Pulmonary artery endothelial cell (primary cell): ENCODE data around the gene SCN8A. TPM values are rescaled to one million over a fixed set of nuclear protein-coding genes. Genes with fewer than 3 reads are reported as not detected.
"Not testable (repeated sequence)": the region's sequence is repeated elsewhere in the genome, so short reads cannot be mapped to it uniquely, and the experiment has no call there.

Experiments
- DNase-seq: peaks from one replicate; pipeline ENCODE4 v3.0.0-alpha.2; 2011; ENCODE audit warnings: low read depth, low spot score
- total RNA-seq: library from RNA; depleted of rRNA; stranded (reverse); fragments of >200 nt; gene quantifications from 2 replicates; pipeline ENCODE4 v1.2.3, GENCODE V29; 2014

The SCN8A gene
- total RNA-seq, 1 donor from 2014 or later: 21.0 TPM

GRCh38 chr12:51763743-51764142 lies 172.7 kb downstream of the SCN8A start:
- DNase-seq: no peak

- no peak for DNase-seq
Observed at GRCh38 chr12:51766067-51766676, 175.1 kb downstream of the SCN8A start.

GRCh38 chr12:51771008-51771407 lies 180.0 kb downstream of the SCN8A start:
- no peak for DNase-seq

DNA sequence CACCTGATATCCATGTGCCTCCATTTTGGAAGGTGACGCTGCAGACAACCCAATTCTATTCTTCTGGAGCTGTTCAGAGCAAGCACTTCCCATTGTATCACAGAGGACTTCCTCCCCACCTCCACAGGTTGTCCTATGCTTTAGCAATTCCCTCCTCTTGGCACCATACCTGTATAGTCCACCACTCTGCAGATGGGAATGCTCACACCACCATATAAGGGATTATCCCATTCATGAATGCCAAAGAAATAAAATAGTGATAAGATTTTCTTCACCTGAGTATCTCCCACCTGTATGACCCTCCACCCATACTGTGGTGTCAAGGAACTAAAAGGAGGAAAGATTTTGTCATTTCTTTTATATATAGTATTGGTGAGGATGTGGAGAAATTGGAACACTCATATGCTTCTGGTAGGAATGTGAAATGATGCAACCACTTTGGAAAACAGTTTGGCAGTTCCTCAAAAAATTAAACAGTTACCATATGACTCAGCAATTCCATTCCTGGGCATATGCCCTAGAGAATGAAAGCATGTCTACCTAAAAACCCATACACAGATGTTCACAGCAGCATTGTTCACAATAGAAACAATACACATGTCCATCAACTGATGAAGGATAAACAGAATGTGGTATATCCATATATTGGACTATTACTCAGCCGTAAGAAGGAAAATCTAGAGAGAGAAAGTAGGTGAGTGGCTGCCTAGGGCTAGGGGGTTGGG lies 182.3 kb downstream of the SCN8A start:
- no peak for DNase-seq

GRCh38 chr12:51774933-51775332 lies 183.9 kb downstream of the SCN8A start:
- DNase-seq: no peak

DNA sequence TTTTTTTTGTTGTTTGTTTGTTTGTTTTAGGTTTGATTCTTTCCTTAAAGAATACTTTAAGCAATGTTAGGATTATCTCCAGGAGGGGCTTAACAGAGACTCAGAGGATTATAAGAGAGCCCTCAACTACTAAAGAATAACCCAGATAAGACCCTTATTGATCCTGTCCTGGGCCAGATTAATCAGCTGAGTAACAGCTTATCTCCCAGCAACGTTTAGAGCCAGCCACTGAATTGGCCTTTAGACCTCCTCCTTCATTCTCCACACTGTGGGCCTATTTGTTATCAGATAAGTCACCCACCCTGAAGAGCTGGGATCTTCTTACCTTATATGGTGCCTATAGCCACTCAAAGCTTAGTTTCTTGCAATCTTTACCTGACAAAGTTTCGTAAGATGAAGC lies 186.4 kb downstream of the SCN8A start:
- no peak for DNase-seq

GRCh38 chr12:51777973-51778372 lies 186.9 kb downstream of the SCN8A start:
- DNase-seq: no peak

DNA sequence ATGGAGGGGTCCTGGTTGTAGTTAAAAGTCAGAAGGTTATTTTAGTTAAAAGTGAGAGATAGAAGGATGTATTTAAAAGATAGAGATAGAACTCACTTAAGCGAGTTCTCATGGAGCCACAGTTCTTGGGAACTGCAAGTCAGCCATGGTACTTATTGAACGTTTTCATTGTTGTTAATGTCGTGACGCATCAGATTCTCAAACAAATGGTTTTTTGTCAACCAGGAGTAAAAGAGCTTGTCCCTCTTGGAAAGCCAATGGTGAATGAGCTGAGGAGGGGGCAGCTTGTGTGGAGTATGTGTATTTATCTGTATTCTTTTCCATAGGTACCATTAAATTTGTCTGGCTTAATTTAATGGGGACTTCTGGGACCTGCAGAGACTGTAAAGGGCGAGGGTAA lies 188.8 kb downstream of the SCN8A start:
- no peak for DNase-seq

- DNase-seq: no peak
Observed at GRCh38 chr12:51784688-51785087, 193.7 kb downstream of the SCN8A start.

- DNase-seq: no peak
Observed at GRCh38 chr12:51785906-51786305, 194.9 kb downstream of the SCN8A start.

DNA sequence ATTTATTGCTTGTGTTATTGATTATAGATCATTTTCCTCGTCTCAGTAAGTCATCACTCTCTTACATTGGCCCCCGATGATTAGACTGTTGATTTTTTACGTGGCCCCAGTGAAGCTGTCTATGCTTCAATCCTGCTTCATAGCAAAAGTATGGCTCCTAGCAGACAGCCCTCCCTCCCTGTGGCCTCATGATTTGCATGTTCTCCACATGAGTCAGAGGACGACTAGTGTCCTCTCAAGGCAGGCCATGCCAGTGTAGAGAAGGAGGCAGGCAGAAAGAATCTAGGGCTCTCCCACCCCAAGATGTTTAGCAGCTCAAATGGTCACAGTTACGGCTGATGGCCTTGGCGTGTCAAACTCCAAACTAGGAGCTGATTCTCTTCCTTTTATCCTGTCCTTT lies 197.8 kb downstream of the SCN8A start:
- no peak for DNase-seq

DNA sequence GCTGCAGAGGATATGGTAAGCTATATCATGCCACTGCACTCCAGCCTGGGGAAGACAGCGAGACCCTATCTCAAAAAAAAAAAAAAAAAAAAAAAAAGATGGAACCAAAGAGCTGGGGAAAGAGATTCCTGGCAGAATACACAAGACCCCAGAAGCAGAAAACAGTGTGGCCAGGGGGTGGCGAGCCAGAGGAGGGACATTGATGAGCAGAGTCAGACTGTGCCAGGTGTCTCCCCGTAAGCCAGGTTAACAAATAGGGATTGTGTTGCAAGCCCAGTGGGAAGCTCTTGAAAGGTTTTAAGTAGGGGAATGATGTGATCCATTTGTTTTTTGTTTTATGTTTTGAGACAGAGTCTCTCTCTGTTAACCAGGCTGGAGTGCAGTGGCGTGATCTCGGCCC lies 201.4 kb downstream of the SCN8A start:
- no peak for DNase-seq

DNA sequence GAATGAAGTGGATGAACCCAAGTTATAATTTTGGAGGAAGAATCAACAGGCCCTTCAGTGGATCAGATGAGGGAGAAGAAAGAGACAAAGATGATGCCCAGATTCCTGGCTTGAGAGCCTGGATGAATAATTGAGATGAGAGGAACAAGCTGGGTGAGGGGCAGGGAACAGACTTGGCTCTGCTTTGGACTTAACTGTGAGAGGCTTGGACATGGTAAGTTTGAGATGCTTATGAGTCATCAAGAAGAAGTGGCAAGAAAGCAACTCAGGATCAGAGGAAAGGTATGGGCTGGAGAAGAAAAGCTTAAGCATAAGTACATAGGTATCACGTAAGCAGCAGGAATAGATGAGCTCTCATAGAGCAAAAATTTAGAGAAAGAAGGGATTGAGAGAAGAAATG lies 202.2 kb downstream of the SCN8A start:
- DNase-seq: no peak

- DNase-seq: no peak
Observed at GRCh38 chr12:51797301-51797700, 206.3 kb downstream of the SCN8A start.

- DNase-seq: not testable (repeated sequence)
Observed at GRCh38 chr12:51798051-51798450, 207.0 kb downstream of the SCN8A start.

GRCh38 chr12:51798501-51798900 lies 207.5 kb downstream of the SCN8A start:
- no peak for DNase-seq

DNA sequence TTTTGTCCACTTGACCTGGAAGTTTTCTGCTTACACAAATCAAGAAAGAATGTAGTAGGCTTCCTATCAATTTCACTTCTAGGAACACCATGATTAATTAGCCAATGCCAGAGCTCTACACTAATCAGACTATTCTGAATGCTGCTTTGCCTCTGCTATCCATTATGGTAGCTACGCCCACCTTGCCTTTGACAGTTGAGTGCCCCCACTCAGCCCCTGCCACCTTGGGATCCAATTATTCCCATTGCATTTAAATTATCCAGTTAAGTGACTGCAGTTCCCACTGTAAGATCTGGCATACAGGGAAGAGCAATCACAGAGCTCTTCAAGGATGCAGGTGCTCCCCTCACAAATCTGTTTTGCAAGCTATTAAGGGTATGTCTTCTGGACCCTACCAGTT lies 210.0 kb downstream of the SCN8A start:
- DNase-seq: no peak

DNA sequence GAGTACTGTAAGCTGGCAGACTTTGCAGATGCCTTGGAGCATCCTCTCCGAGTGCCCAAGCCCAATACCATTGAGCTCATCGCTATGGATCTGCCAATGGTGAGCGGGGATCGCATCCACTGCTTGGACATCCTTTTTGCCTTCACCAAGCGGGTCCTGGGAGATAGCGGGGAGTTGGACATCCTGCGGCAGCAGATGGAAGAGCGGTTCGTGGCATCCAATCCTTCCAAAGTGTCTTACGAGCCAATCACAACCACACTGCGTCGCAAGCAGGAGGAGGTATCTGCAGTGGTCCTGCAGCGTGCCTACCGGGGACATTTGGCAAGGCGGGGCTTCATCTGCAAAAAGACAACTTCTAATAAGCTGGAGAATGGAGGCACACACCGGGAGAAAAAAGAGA lies 215.9 kb downstream of the SCN8A start:
- DNase-seq: no peak

DNA sequence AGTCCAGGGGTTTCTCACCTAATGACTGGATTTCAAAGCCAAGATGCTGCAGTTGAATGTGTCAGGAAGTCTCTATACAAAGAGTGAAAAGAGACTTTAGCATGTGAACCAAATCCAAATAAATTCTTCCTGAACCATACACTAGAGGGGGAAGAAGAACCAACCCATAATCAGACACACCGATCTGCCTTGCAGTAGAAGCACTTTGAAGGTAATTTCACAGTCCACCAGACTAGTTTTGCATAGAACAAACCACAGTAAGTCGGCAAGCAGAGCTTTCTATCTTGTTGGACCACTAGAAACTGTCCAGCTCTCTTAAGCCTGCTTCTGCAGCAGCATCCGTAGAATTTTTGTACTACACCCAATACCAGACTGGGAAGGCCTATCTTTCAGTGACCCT lies 218.2 kb downstream of the SCN8A start:
- DNase-seq: no peak

- DNase-seq: no peak
Observed at GRCh38 chr12:51811203-51812202, 220.5 kb downstream of the SCN8A start.

- DNase-seq: no peak
Observed at GRCh38 chr12:51812871-51813270, 221.8 kb downstream of the SCN8A start.

DNA sequence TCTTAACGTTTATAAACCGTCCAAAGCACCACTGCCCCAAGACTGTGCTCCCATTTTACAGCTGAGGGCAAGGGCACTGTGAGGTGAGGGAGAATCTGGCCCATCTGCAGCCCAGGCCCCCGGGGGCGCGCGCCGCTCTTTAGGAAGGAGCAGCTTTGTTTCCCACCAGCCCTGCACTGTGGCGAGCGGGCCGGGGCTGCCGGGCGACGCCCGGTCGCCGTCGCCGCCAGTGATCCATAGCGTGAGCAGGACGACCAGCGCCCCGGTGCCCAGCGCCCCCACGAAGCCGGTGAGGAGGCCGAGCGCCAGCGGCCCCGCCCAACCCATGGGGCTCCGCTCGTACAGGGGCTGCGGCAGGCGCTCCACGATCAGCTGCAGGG lies 222.9 kb downstream of the SCN8A start:
- no peak for DNase-seq
